Progenitor cell of endocrine pancreas (in vitro differentiated cells): ENCODE measurements around the gene GAN. TPM values are rescaled to one million over a fixed set of nuclear protein-coding genes. Genes with fewer than 3 reads are reported as not detected.
"Not testable (repeated sequence)": the region's sequence is repeated elsewhere in the genome, so short reads cannot be mapped to it uniquely, and the experiment has no call there.

Source experiments
- DNase-seq: peaks from one replicate; pipeline ENCODE4 v3.0.0; 2021; ENCODE audit warnings: low spot score; ENCODE audit not compliant: unreplicated experiment
- H3K27ac Mint-ChIP-seq: 2 replicates; pipeline ENCODE4 v1.8.0; 2021; ENCODE audit warnings: mild to moderate bottlenecking, moderate library complexity, mixed read lengths
- H3K27me3 Mint-ChIP-seq: 2 replicates; pipeline ENCODE4 v1.8.0; 2021; ENCODE audit warnings: mixed read lengths
- H3K36me3 Mint-ChIP-seq: 2 replicates; pipeline ENCODE4 v1.8.0; 2022; ENCODE audit warnings: mixed read lengths; ENCODE audit not compliant: insufficient read depth
- H3K4me1 Mint-ChIP-seq: 2 replicates; pipeline ENCODE4 v1.8.0; 2021; ENCODE audit warnings: low read depth, mixed read lengths
- H3K4me3 Mint-ChIP-seq: 2 replicates; pipeline ENCODE4 v1.8.0; 2021; ENCODE audit warnings: low read depth, mild to moderate bottlenecking, moderate library complexity, mixed read lengths
- H3K9me3 Mint-ChIP-seq: 2 replicates; pipeline ENCODE4 v1.8.0; 2021; ENCODE audit warnings: low read depth, mixed read lengths
- CTCF ChIP-seq: fragments of 200-600 bp; sonication (generic); IDR thresholded peaks from one replicate; pipeline ENCODE4 v1.5.0; 2021; ENCODE audit warnings: antibody characterized with exemption, mild to moderate bottlenecking; ENCODE audit not compliant: unreplicated experiment
- total RNA-seq: library from RNA; stranded (reverse); gene quantifications from 2 replicates; pipeline ENCODE4 v1.2.1, GENCODE V29; 2021

The GAN gene
- total RNA-seq, 1 donor from 2014 or later: 14.0 TPM

GRCh38 chr16:81416749-81417148 lies 102.0 kb downstream of the GAN start:
- no peak for DNase-seq
- H3K4me3 Mint-ChIP-seq: no peak overlapping the region
- H3K27ac Mint-ChIP-seq: no peak overlapping the region
- no peaks in the 10 kb centered on the region for H3K9me3 Mint-ChIP-seq
- no peak for TF ChIP-seq CTCF
- H3K27me3 Mint-ChIP-seq: peaks cover 7% of the 10 kb centered on the region
- no peaks in the 10 kb centered on the region for H3K36me3 Mint-ChIP-seq
- peaks cover 6% of the 10 kb centered on the region for H3K4me1 Mint-ChIP-seq

- Mint-ChIP-seq H3K27me3 (peaks cover 4% of the 10 kb centered on the region), H3K4me1 (peaks cover 6% of the 10 kb centered on the region), H3K9me3 (no peaks in the 10 kb centered on the region), H3K27ac (no peak overlapping the region), H3K36me3 (no peaks in the 10 kb centered on the region), H3K4me3 (no peak overlapping the region)
- no peak for DNase-seq
- TF ChIP-seq CTCF: no peak
These were observed 102.4 kb downstream of the GAN start for GRCh38 chr16:81417210-81417609.

GRCh38 chr16:81419806-81420205 lies 105.0 kb downstream of the GAN start:
- Mint-ChIP-seq H3K4me3 (no peak overlapping the region), H3K9me3 (no peaks in the 10 kb centered on the region), H3K4me1 (no peaks in the 10 kb centered on the region), H3K36me3 (no peaks in the 10 kb centered on the region), H3K27me3 (no peaks in the 10 kb centered on the region), H3K27ac (no peak overlapping the region)
- no peak for DNase-seq
- TF ChIP-seq CTCF: no peak

GRCh38 chr16:81421126-81421525 lies 106.4 kb downstream of the GAN start:
- Mint-ChIP-seq H3K9me3 (no peaks in the 10 kb centered on the region), H3K4me3 (no peak overlapping the region), H3K27ac (no peak overlapping the region), H3K36me3 (no peaks in the 10 kb centered on the region), H3K27me3 (no peaks in the 10 kb centered on the region), H3K4me1 (no peaks in the 10 kb centered on the region)
- no peak for TF ChIP-seq CTCF
- no peak for DNase-seq

- TF ChIP-seq CTCF: no peak
- no peaks in the 10 kb centered on the region for H3K36me3 Mint-ChIP-seq
- no peaks in the 10 kb centered on the region for H3K4me1 Mint-ChIP-seq
- no peaks in the 10 kb centered on the region for H3K27me3 Mint-ChIP-seq
- H3K9me3 Mint-ChIP-seq: no peaks in the 10 kb centered on the region
- H3K4me3 Mint-ChIP-seq: no peak overlapping the region
- no peak for DNase-seq
- no peak overlapping the region for H3K27ac Mint-ChIP-seq
These were observed 106.8 kb downstream of the GAN start for GRCh38 chr16:81421536-81421935.

- H3K4me1 Mint-ChIP-seq, H3K27me3 Mint-ChIP-seq, H3K36me3 Mint-ChIP-seq, H3K27ac Mint-ChIP-seq, H3K9me3 Mint-ChIP-seq, H3K4me3 Mint-ChIP-seq, DNase-seq: not testable (repeated sequence)
These were observed 107.4 kb downstream of the GAN start for GRCh38 chr16:81422153-81422552.
